Brain microvascular endothelial cell (primary cell): ENCODE measurements around the gene MAD1L1.

Experiments used
- DNase-seq: peaks from one replicate; pipeline ENCODE4 v3.0.0-alpha.2; 2020
- H3K27ac ChIP-seq: fragments of 250-450 bp; sonication (Bioruptor Pico); 2 replicates; pipeline ENCODE4 v1.5.1; 2020; ENCODE audit warnings: mild to moderate bottlenecking, moderate library complexity
- H3K27me3 ChIP-seq: fragments of 250-450 bp; sonication (Bioruptor Pico); replicated peaks from 2 replicates; pipeline ENCODE4 v1.5.1; 2020; ENCODE audit warnings: mild to moderate bottlenecking
- H3K36me3 ChIP-seq: fragments of 250-450 bp; sonication (Bioruptor Pico); replicated peaks from 2 replicates; pipeline ENCODE4 v1.5.1; 2020; ENCODE audit warnings: mild to moderate bottlenecking
- H3K4me3 ChIP-seq: 2 replicates; pipeline ENCODE4 v1.5.1; 2011; ENCODE audit warnings: low read depth, mild to moderate bottlenecking, control low read depth, low read length, moderate library complexity
- CTCF ChIP-seq: IDR thresholded peaks from 2 replicates; pipeline ENCODE4 v1.5.1; 2011; ENCODE audit warnings: low read depth, mild to moderate bottlenecking, moderate library complexity, low read length, control low read depth, inconsistent platforms; ENCODE audit errors: missing control alignments
- in situ Hi-C: cut with HindIII; loops from 2 replicates; pipeline ENCODE4 v1.10.0; 2017; ENCODE audit warnings: low sequenced_read_pairs, low pct_ligation_motif_present

Gene MAD1L1

DNA sequence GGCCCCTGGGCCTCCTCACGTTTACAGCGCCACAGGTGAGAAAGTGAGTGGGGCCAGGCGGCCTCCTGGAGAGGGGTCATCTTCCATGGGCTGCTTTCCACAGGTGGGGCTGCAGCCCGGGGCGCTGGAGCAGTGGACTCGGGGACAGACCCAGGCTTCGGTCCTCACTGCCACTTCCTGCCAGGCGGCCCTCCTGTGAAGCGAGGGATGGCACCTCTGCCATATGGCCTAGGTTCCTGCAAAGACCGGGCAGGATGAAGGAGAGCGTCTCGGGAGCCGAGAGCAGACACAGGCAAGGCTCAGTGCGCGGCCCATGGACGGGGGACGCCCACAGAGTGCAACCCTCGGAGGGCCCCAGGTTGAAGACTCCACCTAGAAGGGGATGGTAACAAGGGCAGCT is 106.8 kb downstream of the MAD1L1 start:
- in situ Hi-C loops = no loop called here
- no peaks in the 10 kb centered on the region for H3K36me3 ChIP-seq

GRCh38 chr7:2124604-2125345 is 108.0 kb downstream of the MAD1L1 start:
- no peak for TF ChIP-seq CTCF
- H3K27ac ChIP-seq = no peak overlapping the region
- H3K27me3 ChIP-seq = no peaks in the 10 kb centered on the region
- DNase-seq = no peak
- no peaks in the 10 kb centered on the region for H3K36me3 ChIP-seq
- H3K4me3 ChIP-seq = no peak overlapping the region
- in situ Hi-C loops = no loop called here

More for the DNA sequence above, 106.8 kb downstream of the MAD1L1 start:
- no peak for DNase-seq
- H3K4me3 ChIP-seq = no peak overlapping the region
- no peaks in the 10 kb centered on the region for H3K27me3 ChIP-seq
- no peak for TF ChIP-seq CTCF
- no peak overlapping the region for H3K27ac ChIP-seq

- no peak for TF ChIP-seq CTCF
- in situ Hi-C loops = no loop called here
- H3K27ac ChIP-seq = no peak overlapping the region
- H3K27me3 ChIP-seq = no peaks in the 10 kb centered on the region
- no peak overlapping the region for H3K4me3 ChIP-seq
- no peaks in the 10 kb centered on the region for H3K36me3 ChIP-seq
- no peak for DNase-seq
These were observed 108.8 kb downstream of the MAD1L1 start for GRCh38 chr7:2123916-2124315.

DNA sequence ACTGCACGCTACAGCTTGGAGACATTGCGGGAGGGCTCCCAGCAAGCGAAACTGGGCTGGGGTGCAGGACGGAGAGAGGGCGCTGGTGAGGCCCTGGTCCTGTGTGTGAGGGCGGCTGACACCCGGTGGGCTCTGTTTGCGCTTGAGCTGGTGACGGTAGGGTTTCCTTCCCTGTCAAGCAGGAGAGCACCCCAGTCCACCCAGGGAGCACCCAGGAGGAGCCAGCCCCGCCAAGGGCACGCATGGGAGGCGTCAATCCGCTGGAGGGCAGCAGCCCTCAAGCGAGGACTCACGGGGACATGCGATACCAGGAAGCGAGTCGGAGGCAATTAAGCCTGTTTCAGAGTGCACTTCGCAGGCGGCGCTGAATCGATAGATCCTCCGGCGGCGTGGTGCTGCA is 109.4 kb downstream of the MAD1L1 start:
- no peaks in the 10 kb centered on the region for H3K36me3 ChIP-seq
- no peak for TF ChIP-seq CTCF
- H3K27ac ChIP-seq = no peak overlapping the region
- no peak for DNase-seq
- H3K27me3 ChIP-seq = no peaks in the 10 kb centered on the region
- H3K4me3 ChIP-seq = no peak overlapping the region
- in situ Hi-C loops = no loop called here

DNA sequence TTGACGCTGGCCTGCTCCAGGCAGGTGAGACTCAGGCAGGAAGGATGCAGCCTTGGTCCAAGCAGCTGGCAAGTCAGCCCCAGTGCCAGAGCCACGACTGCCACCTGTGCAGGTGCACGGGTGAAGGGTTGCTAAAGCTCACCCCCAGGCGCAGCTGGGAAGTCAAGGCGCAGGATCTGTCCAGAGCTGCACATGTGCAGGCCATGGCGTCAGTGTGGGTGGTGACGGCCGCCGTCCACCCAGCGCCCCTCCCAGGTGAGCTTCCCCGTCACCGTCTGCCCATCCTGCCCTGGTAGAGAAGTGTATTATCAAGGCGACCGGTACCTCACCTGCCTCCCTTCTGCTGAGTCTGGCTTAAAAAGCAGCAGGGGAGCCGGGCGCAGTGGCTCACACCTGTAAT is 110.1 kb downstream of the MAD1L1 start:
- DNase-seq = no peak
- H3K4me3 ChIP-seq = no peak overlapping the region
- H3K36me3 ChIP-seq = no peaks in the 10 kb centered on the region
- H3K27me3 ChIP-seq = no peaks in the 10 kb centered on the region
- no peak for TF ChIP-seq CTCF
- in situ Hi-C loops = no loop called here
- H3K27ac ChIP-seq = no peak overlapping the region
